GM23338 (cell line): ENCODE data around the gene NOTCH3.
A peak's percentile ranks its signal among the peaks of the same experiment; 100 is the strongest.

Experiments used
- CREB1 ChIP-seq: fragments of 250-450 bp; sonication (Bioruptor Pico); IDR thresholded peaks from 2 replicates; pipeline ENCODE4 v1.5.0; 2020; ENCODE audit warnings: low read depth, mild to moderate bottlenecking, moderate library complexity
- ETS1 ChIP-seq: IDR thresholded peaks from 2 replicates; pipeline ENCODE4 v1.6.1; 2016; ENCODE audit warnings: antibody characterized with exemption
- EZH2 ChIP-seq: fragments of 200-600 bp; sonication (generic); IDR thresholded peaks from one replicate; pipeline ENCODE4 v1.8.0; 2017; ENCODE audit warnings: antibody characterized with exemption, mild to moderate bottlenecking, low read depth; ENCODE audit not compliant: unreplicated experiment
- EZH2phosphoT487 ChIP-seq: fragments of 200-600 bp; sonication (generic); IDR thresholded peaks from one replicate; pipeline ENCODE4 v1.8.1; 2018; ENCODE audit warnings: antibody characterized with exemption; ENCODE audit not compliant: unreplicated experiment
- JUNB ChIP-seq: IDR thresholded peaks from one replicate; pipeline ENCODE4 v1.6.1; 2016; ENCODE audit warnings: antibody characterized with exemption; ENCODE audit not compliant: unreplicated experiment
- POLR2AphosphoS5 ChIP-seq: IDR thresholded peaks from 2 replicates; pipeline ENCODE4 v1.6.1; 2016; ENCODE audit warnings: antibody characterized with exemption, low read depth
- STAT1 ChIP-seq: IDR thresholded peaks from one replicate; pipeline ENCODE4 v1.6.1; 2016; ENCODE audit warnings: antibody characterized with exemption; ENCODE audit not compliant: unreplicated experiment
- ZNF114 ChIP-seq: fragments of 250-450 bp; sonication (Bioruptor Pico); IDR thresholded peaks from 2 replicates; pipeline ENCODE4 v1.5.0; 2020; ENCODE audit warnings: mild to moderate bottlenecking, moderate library complexity
- TF ChIP-seq, protein P1 (sequence below), 2 experiments: fragments of 200-600 bp in 1 of 2; sonication (generic) in 1 of 2; conservative IDR thresholded peaks; 2 replicates each; pipeline versions ENCODE4 v1.5.1 to v1.6.1; 2016 to 2017; ENCODE audit warnings: antibody characterized with exemption in 2 of 2, low read depth in 2 of 2, mild to moderate bottlenecking in 2 of 2, moderate library complexity in 1 of 2
- TF ChIP-seq, protein P2 (sequence below): IDR thresholded peaks from one replicate; pipeline ENCODE4 v1.6.1; 2018; ENCODE audit warnings: antibody characterized with exemption; ENCODE audit not compliant: unreplicated experiment

DNA sequence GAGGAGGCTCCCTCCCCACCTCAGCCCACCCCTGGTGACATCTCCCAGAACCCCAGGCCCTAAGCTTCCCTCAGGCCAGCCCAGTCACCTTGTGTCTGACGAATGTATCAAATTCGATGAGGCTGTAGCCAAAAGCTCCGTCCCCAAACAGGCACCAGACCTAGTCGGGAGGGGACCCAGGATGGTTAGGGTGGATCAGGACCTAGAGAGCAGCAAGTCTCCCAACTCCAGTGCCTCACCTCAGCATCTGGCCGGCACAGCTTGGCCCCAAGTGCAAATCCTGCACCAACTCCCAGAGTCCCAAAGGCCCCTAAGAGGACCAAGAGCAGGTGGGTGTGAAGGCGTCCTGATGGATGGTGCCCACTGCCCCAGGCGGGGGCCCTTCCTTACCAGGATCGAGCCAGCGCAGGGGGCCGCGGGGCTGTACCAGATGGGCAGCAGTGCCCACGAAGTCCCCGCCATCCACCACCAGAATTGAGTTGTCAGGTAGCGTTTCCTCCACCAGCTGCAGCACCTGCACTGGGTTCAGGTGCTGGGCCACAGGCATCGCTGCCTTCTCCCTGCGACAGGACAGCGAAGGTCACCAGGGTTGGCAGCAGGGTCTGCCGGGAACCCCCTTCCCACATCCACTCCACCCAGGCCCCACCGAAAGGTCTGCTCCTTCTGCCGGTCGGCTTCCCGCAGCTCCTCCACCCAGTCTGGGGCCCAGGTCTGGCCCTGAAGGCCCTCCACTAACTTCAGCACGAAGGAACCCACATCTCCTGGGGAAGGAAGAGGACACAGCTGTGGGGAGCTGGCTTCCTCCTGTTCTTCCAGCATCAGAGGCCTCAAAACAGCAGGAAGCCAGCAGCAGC is 84.8 kb downstream of the NOTCH3 start:
- TF ChIP-seq EZH2 (no peak), POLR2AphosphoS5 (peak; percentile 34; the same call in 1 of the 2 replicates), CREB1 (CRISPR knock-in tag) (no peak), JUNB (no peak), EZH2phosphoT487 (no peak), STAT1 (no peak), ZNF114 (CRISPR knock-in tag) (no peak), ETS1 (no peak)
- TF ChIP-seq, protein P1, sequence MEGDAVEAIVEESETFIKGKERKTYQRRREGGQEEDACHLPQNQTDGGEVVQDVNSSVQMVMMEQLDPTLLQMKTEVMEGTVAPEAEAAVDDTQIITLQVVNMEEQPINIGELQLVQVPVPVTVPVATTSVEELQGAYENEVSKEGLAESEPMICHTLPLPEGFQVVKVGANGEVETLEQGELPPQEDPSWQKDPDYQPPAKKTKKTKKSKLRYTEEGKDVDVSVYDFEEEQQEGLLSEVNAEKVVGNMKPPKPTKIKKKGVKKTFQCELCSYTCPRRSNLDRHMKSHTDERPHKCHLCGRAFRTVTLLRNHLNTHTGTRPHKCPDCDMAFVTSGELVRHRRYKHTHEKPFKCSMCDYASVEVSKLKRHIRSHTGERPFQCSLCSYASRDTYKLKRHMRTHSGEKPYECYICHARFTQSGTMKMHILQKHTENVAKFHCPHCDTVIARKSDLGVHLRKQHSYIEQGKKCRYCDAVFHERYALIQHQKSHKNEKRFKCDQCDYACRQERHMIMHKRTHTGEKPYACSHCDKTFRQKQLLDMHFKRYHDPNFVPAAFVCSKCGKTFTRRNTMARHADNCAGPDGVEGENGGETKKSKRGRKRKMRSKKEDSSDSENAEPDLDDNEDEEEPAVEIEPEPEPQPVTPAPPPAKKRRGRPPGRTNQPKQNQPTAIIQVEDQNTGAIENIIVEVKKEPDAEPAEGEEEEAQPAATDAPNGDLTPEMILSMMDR (conservative IDR thresholded peaks at IDR 0.05; ENCODE audit: low read depth in 2 of 2), result no peak
- TF ChIP-seq, protein P2, sequence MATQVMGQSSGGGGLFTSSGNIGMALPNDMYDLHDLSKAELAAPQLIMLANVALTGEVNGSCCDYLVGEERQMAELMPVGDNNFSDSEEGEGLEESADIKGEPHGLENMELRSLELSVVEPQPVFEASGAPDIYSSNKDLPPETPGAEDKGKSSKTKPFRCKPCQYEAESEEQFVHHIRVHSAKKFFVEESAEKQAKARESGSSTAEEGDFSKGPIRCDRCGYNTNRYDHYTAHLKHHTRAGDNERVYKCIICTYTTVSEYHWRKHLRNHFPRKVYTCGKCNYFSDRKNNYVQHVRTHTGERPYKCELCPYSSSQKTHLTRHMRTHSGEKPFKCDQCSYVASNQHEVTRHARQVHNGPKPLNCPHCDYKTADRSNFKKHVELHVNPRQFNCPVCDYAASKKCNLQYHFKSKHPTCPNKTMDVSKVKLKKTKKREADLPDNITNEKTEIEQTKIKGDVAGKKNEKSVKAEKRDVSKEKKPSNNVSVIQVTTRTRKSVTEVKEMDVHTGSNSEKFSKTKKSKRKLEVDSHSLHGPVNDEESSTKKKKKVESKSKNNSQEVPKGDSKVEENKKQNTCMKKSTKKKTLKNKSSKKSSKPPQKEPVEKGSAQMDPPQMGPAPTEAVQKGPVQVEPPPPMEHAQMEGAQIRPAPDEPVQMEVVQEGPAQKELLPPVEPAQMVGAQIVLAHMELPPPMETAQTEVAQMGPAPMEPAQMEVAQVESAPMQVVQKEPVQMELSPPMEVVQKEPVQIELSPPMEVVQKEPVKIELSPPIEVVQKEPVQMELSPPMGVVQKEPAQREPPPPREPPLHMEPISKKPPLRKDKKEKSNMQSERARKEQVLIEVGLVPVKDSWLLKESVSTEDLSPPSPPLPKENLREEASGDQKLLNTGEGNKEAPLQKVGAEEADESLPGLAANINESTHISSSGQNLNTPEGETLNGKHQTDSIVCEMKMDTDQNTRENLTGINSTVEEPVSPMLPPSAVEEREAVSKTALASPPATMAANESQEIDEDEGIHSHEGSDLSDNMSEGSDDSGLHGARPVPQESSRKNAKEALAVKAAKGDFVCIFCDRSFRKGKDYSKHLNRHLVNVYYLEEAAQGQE, result no peak
